Astrocyte (in vitro differentiated cells and primary cell): ENCODE measurements around the gene CFAP58. TPM values are rescaled to one million over a fixed set of nuclear protein-coding genes. Genes with fewer than 3 reads are reported as not detected.

Source experiments
- DNase-seq: peaks from one replicate; pipeline ENCODE4 v3.0.0-alpha.2; 2010; ENCODE audit warnings: low read depth
- FAIRE-seq: peaks from 2 replicates; lab custom pipeline; 2011; peaks lifted over from hg19 to GRCh38; lab: Jason Lieb, UNC
- H2AFZ ChIP-seq: 2 replicates; pipeline ENCODE4 v1.6.0; 2012; ENCODE audit warnings: low read depth, low read length, inconsistent platforms
- H3K27ac ChIP-seq: 2 replicates; pipeline ENCODE4 v1.5.1; 2011; ENCODE audit warnings: low read depth, low read length, inconsistent platforms
- H3K27me3 ChIP-seq: 2 replicates; pipeline ENCODE4 v1.6.0; 2011; ENCODE audit warnings: low read length, inconsistent platforms; ENCODE audit not compliant: insufficient read depth
- H3K36me3 ChIP-seq: 2 replicates; pipeline ENCODE4 v1.5.1; 2011; ENCODE audit warnings: low read length, inconsistent platforms; ENCODE audit not compliant: insufficient read depth
- H3K4me1 ChIP-seq: 2 replicates; pipeline ENCODE4 v1.5.1; 2011; ENCODE audit warnings: low read length, inconsistent platforms; ENCODE audit not compliant: insufficient read depth
- H3K4me2 ChIP-seq: 2 replicates; pipeline ENCODE4 v1.6.0; 2012; ENCODE audit warnings: low read length, inconsistent platforms
- H3K4me3 ChIP-seq: 2 replicates; pipeline ENCODE4 v1.5.1; 2011; ENCODE audit warnings: low read depth, mild to moderate bottlenecking, low read length, inconsistent platforms; ENCODE audit not compliant: insufficient read depth
- H3K79me2 ChIP-seq: 2 replicates; pipeline ENCODE4 v1.6.0; 2012; ENCODE audit warnings: mild to moderate bottlenecking, low read length, inconsistent platforms; ENCODE audit not compliant: insufficient read depth
- H3K9ac ChIP-seq: 2 replicates; pipeline ENCODE4 v1.6.0; 2012; ENCODE audit warnings: mild to moderate bottlenecking, low read length, inconsistent platforms
- H3K9me3 ChIP-seq: 2 replicates; pipeline ENCODE4 v1.5.1; 2012; ENCODE audit warnings: low read depth, mild to moderate bottlenecking, low read length, inconsistent platforms; ENCODE audit not compliant: insufficient read depth
- H4K20me1 ChIP-seq: 2 replicates; pipeline ENCODE4 v1.6.0; 2012; ENCODE audit warnings: low read length, inconsistent platforms; ENCODE audit not compliant: insufficient read depth
- H3K27ac Mint-ChIP-seq: one replicate; pipeline ENCODE4 v1.8.0; 2021; ENCODE audit warnings: mild to moderate bottlenecking, mixed read lengths; ENCODE audit not compliant: unreplicated experiment
- H3K27me3 Mint-ChIP-seq: one replicate; pipeline ENCODE4 v1.8.0; 2021; ENCODE audit warnings: low read depth, mixed read lengths; ENCODE audit not compliant: unreplicated experiment
- H3K36me3 Mint-ChIP-seq: one replicate; pipeline ENCODE4 v1.8.0; 2021; ENCODE audit warnings: low read depth, mixed read lengths; ENCODE audit not compliant: unreplicated experiment
- H3K4me1 Mint-ChIP-seq: one replicate; pipeline ENCODE4 v1.8.0; 2021; ENCODE audit warnings: low read depth, mixed read lengths; ENCODE audit not compliant: unreplicated experiment
- H3K4me3 Mint-ChIP-seq: one replicate; pipeline ENCODE4 v1.8.0; 2021; ENCODE audit warnings: mild to moderate bottlenecking, moderate library complexity, mixed read lengths; ENCODE audit not compliant: unreplicated experiment
- H3K9me3 Mint-ChIP-seq: one replicate; pipeline ENCODE4 v1.8.0; 2021; ENCODE audit warnings: mild to moderate bottlenecking, mixed read lengths; ENCODE audit not compliant: unreplicated experiment
- CTCF ChIP-seq: IDR thresholded peaks from 2 replicates; pipeline ENCODE4 v1.5.1; 2011; ENCODE audit warnings: low read depth, mild to moderate bottlenecking, inconsistent platforms, low read length, moderate library complexity; ENCODE audit not compliant: insufficient read depth
- EZH2 ChIP-seq: IDR thresholded peaks from 2 replicates; pipeline ENCODE4 v1.6.1; 2012; ENCODE audit warnings: mild to moderate bottlenecking, low read length, inconsistent platforms; ENCODE audit not compliant: insufficient read depth
- total RNA-seq: library from RNA; stranded (reverse); gene quantifications from 2 replicates; pipeline ENCODE4 v1.2.1, GENCODE V29; 2021

Gene CFAP58
- total RNA-seq, 1 donor from 2014 or later = 0.86 TPM

GRCh38 chr10:104318810-104319741 lies 34.6 kb upstream of the CFAP58 start:
- no peaks in the 10 kb centered on the region for H3K27me3 Mint-ChIP-seq
- Histone ChIP-seq H3K27me3 (no peaks in the 10 kb centered on the region), H4K20me1 (peaks cover 99% of the 10 kb centered on the region), H2AFZ (no peak overlapping the region), H3K27ac (peak overlapping the region; percentile 0), H3K4me2 (no peak overlapping the region), H3K4me1 (peaks cover 31% of the 10 kb centered on the region), H3K4me3 (no peak overlapping the region), H3K9ac (peak overlapping the region; percentile 25), H3K36me3 (peaks cover 3% of the 10 kb centered on the region), H3K9me3 (no peaks in the 10 kb centered on the region), H3K79me2 (peaks cover 100% of the 10 kb centered on the region)
- no peak for FAIRE-seq
- TF ChIP-seq EZH2 (no peak), CTCF (no peak)
- no peak overlapping the region for H3K27ac Mint-ChIP-seq
- DNase-seq = no peak
- no peaks in the 10 kb centered on the region for H3K9me3 Mint-ChIP-seq
- peaks cover 6% of the 10 kb centered on the region for H3K36me3 Mint-ChIP-seq
- H3K4me3 Mint-ChIP-seq = no peak overlapping the region
- peaks cover 25% of the 10 kb centered on the region for H3K4me1 Mint-ChIP-seq

- H3K4me3 Mint-ChIP-seq = no peak overlapping the region
- DNase-seq (no peak), FAIRE-seq (no peak)
- Histone ChIP-seq H3K79me2 (peaks cover 100% of the 10 kb centered on the region), H3K4me3 (no peak overlapping the region), H3K4me1 (peaks cover 38% of the 10 kb centered on the region), H3K9me3 (no peaks in the 10 kb centered on the region), H4K20me1 (peaks cover 100% of the 10 kb centered on the region), H3K36me3 (no peaks in the 10 kb centered on the region), H3K9ac (no peak overlapping the region), H3K27ac (no peak overlapping the region), H3K4me2 (no peak overlapping the region), H2AFZ (no peak overlapping the region), H3K27me3 (no peaks in the 10 kb centered on the region)
- TF ChIP-seq EZH2 (no peak), CTCF (no peak)
- peaks cover 6% of the 10 kb centered on the region for H3K36me3 Mint-ChIP-seq
- no peaks in the 10 kb centered on the region for H3K9me3 Mint-ChIP-seq
- no peak overlapping the region for H3K27ac Mint-ChIP-seq
- H3K27me3 Mint-ChIP-seq = no peaks in the 10 kb centered on the region
- peaks cover 31% of the 10 kb centered on the region for H3K4me1 Mint-ChIP-seq
These were observed 32.4 kb upstream of the CFAP58 start for GRCh38 chr10:104321226-104321625.
